ENCODE data around the gene SRGAP3.

The SRGAP3 gene

GRCh38 chr3:9225268-9225667, 24.2 kb downstream of the SRGAP3 start:
- DNase-seq (ENCODE audit: low read depth in 2 of 2): no peak

GRCh38 chr3:9224490-9224889, 25.0 kb downstream of the SRGAP3 start:
- no peak for DNase-seq (ENCODE audit: low read depth in 2 of 2)

- DNase-seq (ENCODE audit: low read depth in 2 of 2): no peak
Observed at GRCh38 chr3:9223672-9224071, 25.8 kb downstream of the SRGAP3 start.

GRCh38 chr3:9222956-9223639, 26.3 kb downstream of the SRGAP3 start:
- DNase-seq (ENCODE audit: low read depth in 2 of 2): no peak

DNA sequence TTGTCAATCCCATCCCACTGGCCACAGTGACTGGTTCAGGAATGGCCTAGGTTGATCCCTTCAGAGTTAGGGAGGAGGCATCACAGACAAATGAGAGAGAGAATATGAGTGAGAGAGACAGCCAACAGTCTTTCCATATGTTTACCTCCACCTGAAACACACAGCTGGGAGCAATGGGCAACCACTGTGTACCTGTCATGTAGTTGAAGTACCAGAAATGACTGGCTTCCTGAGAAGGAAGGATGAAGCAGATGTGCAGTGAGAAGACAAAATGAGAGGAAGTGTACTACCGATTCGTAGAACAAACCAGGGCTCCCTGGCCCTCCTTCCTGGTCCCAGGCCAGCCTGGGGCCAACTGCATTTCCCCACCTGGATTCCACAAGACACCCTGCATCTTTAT, 27.4 kb downstream of the SRGAP3 start:
- DNase-seq (ENCODE audit: low read depth in 2 of 2): no peak

DNA sequence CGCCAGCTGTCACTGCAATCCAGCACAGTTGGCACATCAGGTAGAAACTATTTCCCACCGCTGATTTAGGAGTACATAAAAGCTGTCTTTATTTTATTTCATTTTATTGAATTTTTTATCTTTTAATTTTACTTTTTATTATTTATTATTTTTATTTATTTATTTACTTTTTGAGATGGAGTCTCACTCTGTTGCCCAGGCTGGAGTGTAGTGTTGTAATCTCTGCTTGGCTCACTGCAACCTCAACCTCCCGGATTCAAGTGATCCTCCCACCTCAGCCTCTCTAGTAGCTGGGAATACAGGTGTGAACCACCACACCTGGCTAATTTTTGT, 31.0 kb downstream of the SRGAP3 start:
- no peak for DNase-seq (ENCODE audit: low read depth in 2 of 2)

GRCh38 chr3:9217784-9218513, 31.5 kb downstream of the SRGAP3 start:
- no peak for DNase-seq (ENCODE audit: low read depth in 2 of 2)

DNA sequence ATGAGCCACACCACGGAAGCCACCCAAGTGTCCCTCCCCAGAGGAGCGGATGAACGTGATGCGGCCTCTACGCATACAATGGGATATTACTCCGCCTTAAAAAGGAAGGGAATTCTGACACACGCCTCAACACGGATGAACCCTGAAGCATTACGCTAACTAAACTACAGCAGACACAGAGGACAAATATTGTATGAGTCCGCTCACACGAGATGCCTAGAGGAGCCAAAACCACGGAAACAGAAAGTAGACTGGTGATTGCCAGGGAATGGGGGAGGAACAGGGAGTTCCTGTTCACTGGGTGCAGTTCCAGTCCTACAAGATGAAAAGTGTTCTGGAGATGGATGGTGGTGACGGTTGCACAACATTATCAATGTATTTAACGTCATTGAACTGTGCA, 32.7 kb downstream of the SRGAP3 start:
- no peak for DNase-seq (ENCODE audit: low read depth in 2 of 2)

DNA sequence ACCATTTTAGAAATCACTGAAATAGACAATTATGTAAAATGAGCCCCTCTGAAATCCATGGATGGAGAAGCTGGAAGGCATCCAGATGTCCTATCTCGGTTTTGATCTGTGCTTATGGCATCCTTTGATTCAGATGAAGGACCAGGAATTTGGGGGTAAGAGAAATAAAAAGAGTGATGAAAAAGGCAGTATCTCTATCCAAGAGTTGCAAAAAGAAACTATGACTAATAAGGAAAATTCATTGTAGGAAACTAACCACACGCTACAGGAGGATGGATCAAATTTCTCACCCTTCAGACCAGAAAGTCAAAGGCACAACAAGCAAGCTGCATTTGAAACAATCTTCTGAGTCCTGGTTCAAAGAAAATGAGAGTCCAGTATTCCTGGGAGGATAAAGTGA, 34.8 kb downstream of the SRGAP3 start:
- DNase-seq (ENCODE audit: low read depth in 2 of 2): no peak

DNA sequence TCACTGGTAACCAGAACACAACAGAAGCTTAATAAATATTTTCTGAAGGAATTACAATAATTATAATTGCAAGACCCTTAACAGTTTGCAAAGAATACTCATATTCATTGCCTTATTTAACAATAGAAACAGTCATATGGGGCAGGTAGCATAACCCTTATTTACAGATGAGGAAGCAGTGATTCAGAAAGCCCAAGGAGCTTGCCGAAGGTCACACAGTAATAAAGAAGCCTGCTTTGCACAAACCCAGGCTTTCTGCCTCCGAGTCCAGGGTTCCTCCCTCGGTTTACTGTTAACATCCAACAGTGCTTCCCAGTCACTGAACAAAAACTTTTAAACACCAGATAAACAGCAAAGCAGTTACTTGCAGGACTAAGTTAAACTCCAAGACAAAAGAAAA, 35.3 kb downstream of the SRGAP3 start:
- no peak for DNase-seq (ENCODE audit: low read depth in 2 of 2)

- DNase-seq (ENCODE audit: low read depth in 2 of 2): no peak
Observed at GRCh38 chr3:9213019-9213634, 36.3 kb downstream of the SRGAP3 start.

GRCh38 chr3:9211155-9211950, 38.1 kb downstream of the SRGAP3 start:
- no peak for DNase-seq (ENCODE audit: low read depth in 2 of 2)

DNA sequence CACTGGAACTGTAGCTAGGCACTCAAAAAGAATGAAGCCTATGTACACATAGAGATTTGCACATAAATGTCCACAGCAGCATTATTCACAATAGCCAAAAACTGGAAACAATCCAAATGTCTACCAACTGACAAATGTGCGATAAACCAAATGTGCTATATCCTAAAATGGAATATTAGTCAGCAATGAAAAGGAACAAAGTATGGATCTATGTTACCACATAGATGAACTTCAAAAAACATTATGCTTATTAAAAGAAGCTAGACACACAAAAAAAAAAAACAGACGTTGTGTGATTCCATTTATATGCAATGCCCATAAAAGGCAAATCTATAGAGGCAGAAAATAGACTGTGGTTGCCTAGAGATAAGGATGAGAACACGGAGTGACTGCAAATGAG, 39.7 kb downstream of the SRGAP3 start:
- DNase-seq (ENCODE audit: low read depth in 2 of 2): no peak

- DNase-seq (ENCODE audit: low read depth in 2 of 2): no peak
Observed at GRCh38 chr3:9208605-9209152, 40.8 kb downstream of the SRGAP3 start.

DNA sequence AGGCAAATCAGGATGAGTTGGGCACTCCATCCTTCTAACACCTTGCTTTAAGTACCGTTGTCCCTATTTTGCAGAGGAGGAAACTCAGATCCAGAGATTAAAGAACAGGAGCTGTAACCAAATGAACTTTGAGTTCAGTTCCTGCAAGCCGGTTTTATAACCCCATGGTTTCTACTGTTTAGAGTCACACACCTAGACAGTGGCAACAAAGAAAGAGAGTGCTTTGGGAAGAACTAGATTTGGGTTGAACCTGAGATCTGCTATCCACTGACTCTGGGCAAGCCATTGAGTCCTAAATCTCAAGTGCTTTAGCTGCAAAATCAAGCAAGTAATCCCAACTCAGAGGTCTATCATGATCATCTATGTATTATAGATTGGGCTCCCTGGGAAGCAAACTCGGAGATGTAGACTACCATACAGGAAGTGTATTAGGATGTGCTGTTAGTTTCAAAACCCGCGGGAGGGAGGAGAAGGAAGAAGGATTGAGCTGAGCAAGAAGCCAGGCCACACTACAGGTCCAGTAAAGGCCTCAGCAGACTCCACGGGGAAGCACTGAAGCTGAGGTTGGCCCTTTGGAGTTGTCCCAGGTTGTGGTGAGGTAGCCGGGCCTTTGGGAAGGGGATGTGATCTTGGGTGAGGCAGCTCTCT, 42.2 kb downstream of the SRGAP3 start:
- DNase-seq (ENCODE audit: low read depth in 2 of 2): no peak

- no peak for DNase-seq (ENCODE audit: low read depth in 2 of 2)
Observed at GRCh38 chr3:9206287-9206686, 43.2 kb downstream of the SRGAP3 start.

DNA sequence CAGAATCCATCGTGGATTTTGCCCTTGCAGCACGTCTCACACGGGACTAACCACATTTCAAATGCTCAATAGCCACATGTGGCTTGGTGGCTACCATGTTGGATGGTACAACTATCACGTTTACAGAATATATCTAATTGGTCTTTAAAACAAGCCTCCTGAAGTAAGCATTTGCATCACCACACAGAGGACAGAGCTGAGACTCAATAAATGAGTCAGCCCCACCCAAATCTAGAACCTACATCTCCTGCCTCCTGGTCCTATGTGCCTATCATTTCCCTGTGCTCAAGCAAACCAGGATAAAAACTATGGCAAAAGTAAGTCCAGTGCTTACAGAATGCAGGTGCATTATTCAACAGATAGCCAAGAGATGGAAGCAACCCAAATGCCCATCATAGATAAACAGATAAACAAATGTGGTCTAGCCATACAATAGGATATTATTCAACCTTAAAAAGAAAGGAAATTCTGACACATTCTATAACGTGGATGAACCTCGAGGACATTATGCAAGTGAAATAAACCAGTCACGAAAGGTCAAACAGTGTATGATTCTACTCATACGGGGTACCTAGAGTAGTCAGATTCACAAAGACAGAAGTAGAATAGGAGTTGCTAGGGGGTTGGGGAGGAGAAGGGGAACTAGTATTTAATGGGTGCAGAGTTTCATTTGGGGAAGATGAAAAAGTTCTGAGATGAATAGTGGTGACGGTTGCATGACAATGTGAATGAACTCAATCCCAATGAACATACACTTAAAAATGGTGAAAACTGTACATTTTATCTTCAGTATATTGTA, 43.9 kb downstream of the SRGAP3 start:
- DNase-seq (ENCODE audit: low read depth in 2 of 2): no peak

DNA sequence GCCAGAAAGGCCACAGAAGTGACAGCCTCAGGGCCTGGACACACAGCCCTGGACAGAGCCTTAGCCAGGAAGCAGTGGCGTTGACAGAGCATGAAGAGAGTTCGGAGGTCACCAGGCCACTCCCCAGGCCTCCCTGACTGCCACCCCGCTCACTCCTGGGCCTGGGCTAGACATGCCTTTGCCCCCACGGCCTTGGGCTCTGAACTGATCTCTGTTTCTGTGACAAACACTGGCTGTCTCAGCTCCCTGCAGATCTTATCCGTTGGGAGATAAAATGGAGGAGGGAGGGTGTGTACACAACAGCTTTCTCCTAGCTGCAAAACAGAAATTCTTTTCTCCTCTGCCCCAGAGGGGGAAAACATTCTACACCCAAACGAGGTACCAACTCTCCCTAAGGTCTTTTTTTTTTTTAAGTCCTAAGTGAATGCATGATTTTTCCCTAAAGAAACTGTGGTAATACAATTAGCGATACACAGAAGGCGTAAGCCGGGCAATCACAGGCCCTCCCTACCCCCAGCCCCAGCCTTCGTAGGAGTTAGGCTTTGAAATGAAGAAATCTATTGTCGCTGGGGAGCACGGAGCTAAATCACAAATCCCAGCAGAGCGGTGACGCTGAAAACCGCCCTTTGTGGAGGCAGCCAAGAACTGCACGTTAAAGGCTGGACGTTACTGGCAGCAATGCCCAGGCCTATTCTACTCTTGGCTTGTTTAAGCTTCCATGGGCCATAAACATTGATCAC, 45.0 kb downstream of the SRGAP3 start:
- no peak for DNase-seq (ENCODE audit: low read depth in 2 of 2)

- DNase-seq (ENCODE audit: low read depth in 2 of 2): no peak
Observed at GRCh38 chr3:9203317-9203716, 46.1 kb downstream of the SRGAP3 start.

DNA sequence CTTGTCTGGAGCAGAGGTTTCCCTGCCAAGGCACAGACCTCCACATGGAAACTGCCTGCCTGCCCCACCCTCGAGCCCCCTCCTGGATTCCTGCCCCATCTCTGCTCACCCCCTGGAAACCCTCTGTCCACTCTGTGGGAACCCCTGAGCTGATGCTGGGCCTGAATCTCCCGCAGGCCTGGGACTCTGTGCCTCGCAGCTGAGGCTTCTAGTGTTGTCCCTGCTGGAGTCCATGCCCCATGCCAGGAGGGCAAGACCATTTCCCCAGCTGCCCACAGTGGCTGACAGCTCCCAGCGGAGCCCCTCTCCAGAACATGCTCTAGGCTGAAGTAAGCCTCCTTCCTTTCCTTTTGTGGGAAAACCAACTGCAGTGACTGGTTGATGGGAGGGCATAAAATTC, 46.9 kb downstream of the SRGAP3 start:
- no peak for DNase-seq (ENCODE audit: low read depth in 2 of 2)
